Activated CD8-positive, alpha-beta T cell treated with anti-CD3 and anti-CD28 coated beads for 36 hours (primary cell): ENCODE data around the gene NAPEPLD. TPM values are rescaled to one million over a fixed set of nuclear protein-coding genes. Genes with fewer than 3 reads are reported as not detected.

ENCODE experiments used
- ATAC-seq: fragments of 200-7000 bp; cut with Tn5 transposase; one replicate; pipeline ENCODE4 v1.10.0; 2021; ENCODE audit warnings: mild to moderate bottlenecking, moderate library complexity
- CTCF ChIA-PET: fragments of 350-600 bp; sonication (Branson Sonifier 250); formaldehyde crosslinking; loops from one replicate; lab custom pipeline; 2021; ENCODE audit warnings: antibody characterized with exemption; lab: Charles Lee
- POLR2A ChIA-PET: fragments of 350-600 bp; sonication (Branson Sonifier 250); formaldehyde crosslinking; loops from one replicate; lab custom pipeline; 2021; ENCODE audit warnings: antibody characterized with exemption; lab: Charles Lee
- DNase-seq: peaks from one replicate; pipeline ENCODE4 v3.0.0-alpha.2; 2020
- H3K27ac Mint-ChIP-seq: one replicate; pipeline ENCODE4 v1.8.0; 2021; ENCODE audit warnings: mild to moderate bottlenecking, mixed read lengths
- H3K27me3 Mint-ChIP-seq: one replicate; pipeline ENCODE4 v1.8.0; 2021; ENCODE audit warnings: mixed read lengths
- H3K36me3 Mint-ChIP-seq: one replicate; pipeline ENCODE4 v1.8.0; 2021; ENCODE audit warnings: low read depth, mixed read lengths
- H3K4me1 Mint-ChIP-seq: one replicate; pipeline ENCODE4 v1.8.0; 2021; ENCODE audit warnings: low read depth, mixed read lengths
- H3K4me3 Mint-ChIP-seq: one replicate; pipeline ENCODE4 v1.8.0; 2021; ENCODE audit warnings: mild to moderate bottlenecking, moderate library complexity, mixed read lengths
- H3K9me3 Mint-ChIP-seq: one replicate; pipeline ENCODE4 v1.8.0; 2021; ENCODE audit warnings: mixed read lengths
- CTCF ChIP-seq: fragments of 200-600 bp; IDR thresholded peaks from one replicate; pipeline ENCODE4 v1.8.0; 2022; ENCODE audit warnings: antibody characterized with exemption, mild to moderate bottlenecking
- intact Hi-C: fragments of 100-400 bp; cut with micrococcal nuclease; formaldehyde crosslinking; loops from one replicate; pipeline ENCODE4 v1.10.0; 2022
- total RNA-seq, 2 experiments: library from RNA; stranded (reverse); gene quantifications; one replicate each; pipeline ENCODE4 v1.2.3, GENCODE V29; 2021

The NAPEPLD gene
- total RNA-seq, 2 experiments from 2014 or later = 5.1 to 6.3 TPM

DNA sequence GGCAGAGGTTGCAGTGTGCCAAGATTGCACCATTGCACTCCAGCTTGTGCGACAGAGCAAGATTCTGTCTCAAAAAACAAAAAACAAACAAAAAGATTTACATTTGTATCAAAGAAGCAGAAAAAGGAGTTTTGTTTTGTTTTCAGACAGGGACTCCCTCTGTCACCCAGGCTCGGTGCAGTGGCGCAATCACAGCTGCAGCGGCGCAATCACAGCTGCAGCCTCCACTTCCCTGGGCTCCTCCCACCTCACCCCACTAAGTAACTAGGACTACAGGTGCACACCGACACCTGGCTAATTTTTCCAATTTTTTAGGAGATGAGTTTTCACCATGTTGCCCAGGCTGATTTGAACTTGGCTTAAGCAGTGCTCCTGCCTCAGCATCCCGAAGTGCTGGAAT lies 72.1 kb downstream of the NAPEPLD start:
- intact Hi-C loops = loop anchor here (5.0 kb wide), 1 partner anchor 71 kb away; the partner anchor contains the start of gene NAPEPLD
- Mint-ChIP-seq H3K4me3 (peak overlapping the region; percentile 94), H3K9me3 (no peaks in the 10 kb centered on the region), H3K27ac (no peak overlapping the region), H3K27me3 (no peaks in the 10 kb centered on the region), H3K36me3 (peaks cover 25% of the 10 kb centered on the region), H3K4me1 (peaks cover 48% of the 10 kb centered on the region)
- POLR2A ChIA-PET = interaction anchor here (1.0 kb wide), 1 partner anchor 72 kb away, joined by 4 read pairs; the partner anchor contains the start of gene NAPEPLD
- TF ChIP-seq CTCF = no peak
- CTCF ChIA-PET = interaction anchor here (1.3 to 1.8 kb wide), 3 partner anchors 11 to 54 kb away, joined by 3 to 4 read pairs (median 4); no protein-coding TSS in a partner anchor
- DNase-seq = no peak
- ATAC-seq = no peak

DNA sequence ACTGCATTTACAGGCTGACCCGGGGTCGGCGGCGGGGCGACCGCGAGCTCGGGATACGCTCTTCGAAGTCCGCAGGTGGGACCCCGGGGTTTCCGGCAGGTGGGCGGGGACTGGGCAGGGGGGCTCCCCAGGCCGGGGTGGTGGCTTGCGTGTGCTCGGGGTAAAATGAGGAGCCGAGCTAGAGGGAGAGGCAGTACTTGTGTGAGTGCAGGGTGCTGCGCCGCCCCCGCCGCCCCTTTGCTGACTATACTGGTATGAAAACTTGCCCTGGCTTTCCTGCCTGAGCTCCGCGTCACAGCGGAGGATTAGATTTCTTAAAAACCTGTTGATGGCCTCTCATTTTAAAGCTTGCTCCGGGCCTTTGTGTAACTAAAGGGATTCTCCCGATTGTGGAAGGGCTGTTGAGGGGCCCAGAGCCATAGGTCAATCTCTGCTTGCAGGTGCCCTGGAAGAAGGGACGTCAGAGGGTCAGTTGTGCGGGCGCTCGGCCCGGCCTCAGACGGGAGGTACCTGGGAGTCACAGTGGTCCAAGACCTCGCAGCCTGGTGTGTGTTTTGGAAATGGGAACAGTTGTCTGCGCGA lies 73.5 kb downstream of the NAPEPLD start:
- no peaks in the 10 kb centered on the region for H3K27me3 Mint-ChIP-seq
- peak overlapping the region; percentile 97 for H3K27ac Mint-ChIP-seq
- CTCF ChIA-PET = interaction anchor here (0.7 to 2.6 kb wide), 13 partner anchors 9 to 317 kb away, joined by 3 to 8 read pairs (median 4); no protein-coding TSS in a partner anchor
- ATAC-seq (peak; percentile 84), DNase-seq (peak; percentile 94)
- intact Hi-C loops = loop anchor here (5.0 kb wide), 1 partner anchor 72 kb away; the partner anchor contains the start of gene NAPEPLD
- peak overlapping the region; percentile 94 for H3K4me3 Mint-ChIP-seq
- POLR2A ChIA-PET = interaction anchor here (1.0 to 2.4 kb wide), 6 partner anchors 9 to 327 kb away, joined by 3 to 15 read pairs (median 6); partner anchors contain the start of genes FAM185A and NAPEPLD
- H3K9me3 Mint-ChIP-seq = no peaks in the 10 kb centered on the region
- peaks cover 25% of the 10 kb centered on the region for H3K36me3 Mint-ChIP-seq
- peaks cover 47% of the 10 kb centered on the region for H3K4me1 Mint-ChIP-seq
- no peak for TF ChIP-seq CTCF

- intact Hi-C loops = loop anchor here (5.0 kb wide), 1 partner anchor 73 kb away; the partner anchor contains the start of gene NAPEPLD
- DNase-seq (peak; percentile 93), ATAC-seq (peak; percentile 81)
- Mint-ChIP-seq H3K27me3 (no peaks in the 10 kb centered on the region), H3K9me3 (no peaks in the 10 kb centered on the region), H3K27ac (peak within 1 kb of the TSS; percentile 97), H3K4me3 (peak within 1 kb of the TSS; percentile 94), H3K4me1 (peaks cover 45% of the 10 kb centered on the region), H3K36me3 (peaks cover 25% of the 10 kb centered on the region)
- POLR2A ChIA-PET = interaction anchor here (0.6 to 2.4 kb wide), 7 partner anchors 10 to 326 kb away, joined by 3 to 15 read pairs (median 5); partner anchors contain the start of genes FAM185A and NAPEPLD
- CTCF ChIA-PET = interaction anchor here (0.7 to 2.6 kb wide), 11 partner anchors 9 to 317 kb away, joined by 3 to 8 read pairs (median 4); no protein-coding TSS in a partner anchor
- TF ChIP-seq CTCF = no peak
Measured at GRCh38 chr7:103074519-103075336, 74.2 kb downstream of the NAPEPLD start, which contains the start of the genes ARMC10 and FBXL13. Gene ARMC10, plus strand, starts transcription at chr7:103075140. Its CDS starts 133 bp downstream, at chr7:103075273. Gene FBXL13, minus strand, starts transcription at chr7:103074796.

DNA sequence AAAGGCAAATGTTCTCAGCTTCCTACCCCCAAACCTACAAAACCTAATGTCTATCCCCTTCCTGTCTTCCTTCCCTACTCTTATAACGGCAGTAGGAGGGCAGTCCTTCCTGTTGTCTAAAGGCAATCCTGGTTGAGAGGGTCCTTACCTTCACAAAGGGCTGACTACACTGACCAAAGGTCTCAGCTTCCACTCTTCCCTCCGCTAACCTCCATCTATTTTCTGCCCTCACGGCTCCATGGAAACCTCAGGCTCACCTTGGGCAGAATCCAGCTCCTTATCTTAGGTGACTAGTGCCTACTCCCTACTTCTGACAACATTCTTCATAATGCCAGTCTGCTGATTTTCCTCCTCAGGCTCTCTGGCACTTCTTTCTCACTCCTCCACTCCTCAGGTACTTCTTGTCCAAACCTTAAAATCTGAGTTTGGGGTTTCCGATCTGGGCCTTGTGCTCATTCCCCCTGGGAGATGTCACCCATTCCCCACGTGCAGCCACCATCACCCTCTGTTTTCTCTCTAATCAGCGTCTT lies 74.8 kb downstream of the NAPEPLD start:
- DNase-seq (no peak), ATAC-seq (no peak)
- H3K4me1 Mint-ChIP-seq = peaks cover 42% of the 10 kb centered on the region
- CTCF ChIA-PET = interaction anchor here (1.1 to 2.6 kb wide), 3 partner anchors 8 to 19 kb away, joined by 3 to 8 read pairs (median 4); no protein-coding TSS in a partner anchor
- TF ChIP-seq CTCF = no peak
- POLR2A ChIA-PET = interaction anchor here (0.7 to 2.4 kb wide), 4 partner anchors 9 to 325 kb away, joined by 3 to 10 read pairs (median 6); partner anchors contain the start of gene FAM185A
- peak overlapping the region; percentile 77 for H3K4me3 Mint-ChIP-seq
- H3K27me3 Mint-ChIP-seq = no peaks in the 10 kb centered on the region
- no peaks in the 10 kb centered on the region for H3K9me3 Mint-ChIP-seq
- H3K36me3 Mint-ChIP-seq = peaks cover 23% of the 10 kb centered on the region
- intact Hi-C loops = no loop called here
- peak overlapping the region; percentile 83 for H3K27ac Mint-ChIP-seq
